ENCODE results near the gene ISL2. TPM values are rescaled to one million over a fixed set of nuclear protein-coding genes. Genes with fewer than 3 reads are reported as not detected.

ISL2 gene
- total and polyA plus RNA-seq, 2 of the 13 experiments (the other 11 are each of a cell fraction or from before 2014, with no cell fraction given) = 4.3 to 5.1 TPM

- TF ChIP-seq ZBTB25 (CRISPR knock-in tag; IDR thresholded peaks at IDR 0.05) (0 out of 2 replicates have a peak, but pooled peaks have one; percentile 41), TCF12 (IDR thresholded peaks at IDR 0.05) (no peak), TCF12 (CRISPR knock-in tag; IDR thresholded peaks at IDR 0.05) (no peak), ZC3H4 (CRISPR knock-in tag; IDR thresholded peaks at IDR 0.05; ENCODE audit: borderline replicate concordance) (no peak), ESRRA (CRISPR knock-in tag; IDR thresholded peaks at IDR 0.05; ENCODE audit: low read depth) (no peak; the same call in 1 of the 2 replicates), ZNF564 (CRISPR knock-in tag; IDR thresholded peaks at IDR 0.05) (peak; percentile 67; the same call in 1 of the 2 replicates), MXD1 (CRISPR knock-in tag; IDR thresholded peaks at IDR 0.05) (no peak), TRAFD1 (CRISPR knock-in tag; IDR thresholded peaks at IDR 0.05; ENCODE audit: borderline replicate concordance) (peak; percentile 61; the same call in 1 of the 2 replicates), ZNF768 (CRISPR knock-in tag; IDR thresholded peaks at IDR 0.05) (no peak), NCOA5 (CRISPR knock-in tag; IDR thresholded peaks at IDR 0.05) (no peak), ZNF260 (CRISPR knock-in tag; IDR thresholded peaks at IDR 0.05; ENCODE audit: borderline replicate concordance, low read depth) (no peak), REST (IDR thresholded peaks at IDR 0.05; ENCODE audit: borderline replicate concordance in 1 of 2, low read depth in 1 of 2, low read length in 2 of 2) (no peak; a peak in 1 of 4 replicates), CAMTA2 (CRISPR knock-in tag; IDR thresholded peaks at IDR 0.05; ENCODE audit: borderline replicate concordance) (no peak; the same call in 1 of the 2 replicates), ZFYVE20 (CRISPR knock-in tag; IDR thresholded peaks at IDR 0.05; ENCODE audit: borderline replicate concordance, low read depth) (no peak), ELF1 (CRISPR knock-in tag; IDR thresholded peaks at IDR 0.05) (0 out of 2 replicates have a peak, but pooled peaks have one; percentile 33), ZMAT3 (CRISPR knock-in tag; conservative IDR thresholded peaks at IDR 0.05) (no peak; the same call in 1 of the 2 replicates), NCOA1 (CRISPR knock-in tag; IDR thresholded peaks at IDR 0.05) (no peak), ZNF878 (CRISPR knock-in tag; IDR thresholded peaks at IDR 0.05) (peak; percentile 81)
These were observed at the start of gene ISL2 (continued) for GRCh38 chr15:76336254-76337058.
